Germinal center (tissue), 1 donor: Measurements from ENCODE around the gene AFF3.
A peak's percentile ranks its signal among the peaks of the same experiment; 100 is the strongest.

ENCODE experiments used
- DNase-seq: peaks from one replicate; pipeline ENCODE4 v3.0.0; 2012; ENCODE audit warnings: mixed read lengths, low spot score

Gene AFF3

GRCh38 chr2:99857867-99858444 is 284.4 kb downstream of the AFF3 start:
- no peak for DNase-seq

GRCh38 chr2:99857372-99857771 is 285.0 kb downstream of the AFF3 start:
- DNase-seq, result no peak

GRCh38 chr2:99856119-99856518 is 286.3 kb downstream of the AFF3 start:
- DNase-seq, result no peak

- DNase-seq, result no peak
These were observed 288.0 kb downstream of the AFF3 start for GRCh38 chr2:99854236-99854852.

GRCh38 chr2:99852956-99853355 is 289.4 kb downstream of the AFF3 start:
- DNase-seq, result no peak

- no peak for DNase-seq
These were observed 289.9 kb downstream of the AFF3 start for GRCh38 chr2:99852376-99852934.

GRCh38 chr2:99851811-99852210 is 290.6 kb downstream of the AFF3 start:
- no peak for DNase-seq

GRCh38 chr2:99851089-99851488 is 291.3 kb downstream of the AFF3 start:
- DNase-seq, result no peak

- no peak for DNase-seq
These were observed 292.2 kb downstream of the AFF3 start for GRCh38 chr2:99850084-99850710.

- DNase-seq, result no peak
These were observed 295.8 kb downstream of the AFF3 start for GRCh38 chr2:99846462-99847107.

GRCh38 chr2:99845296-99845695 is 297.1 kb downstream of the AFF3 start:
- DNase-seq, result no peak

GRCh38 chr2:99842451-99842850 is 299.9 kb downstream of the AFF3 start:
- DNase-seq, result no peak

- no peak for DNase-seq
These were observed 300.6 kb downstream of the AFF3 start for GRCh38 chr2:99841749-99842148.

- no peak for DNase-seq
These were observed 301.6 kb downstream of the AFF3 start for GRCh38 chr2:99840831-99841230.

- no peak for DNase-seq
These were observed 305.4 kb downstream of the AFF3 start for GRCh38 chr2:99836690-99837605.

- no peak for DNase-seq
These were observed 308.0 kb downstream of the AFF3 start for GRCh38 chr2:99834426-99834825.

GRCh38 chr2:99833586-99834201 is 308.7 kb downstream of the AFF3 start:
- no peak for DNase-seq

GRCh38 chr2:99832926-99833325 is 309.5 kb downstream of the AFF3 start:
- DNase-seq, result no peak

- DNase-seq, result no peak
These were observed 310.6 kb downstream of the AFF3 start for GRCh38 chr2:99831772-99832171.

GRCh38 chr2:99827296-99827999 is 314.9 kb downstream of the AFF3 start:
- DNase-seq, result peak; percentile 47

- DNase-seq, result no peak
These were observed 316.8 kb downstream of the AFF3 start for GRCh38 chr2:99825630-99826029.
